GM08714 (cell line): Measurements from ENCODE around the gene USP32.
"Not testable (repeated sequence)": the region's sequence is repeated elsewhere in the genome, so short reads cannot be mapped to it uniquely, and the experiment has no call there.

Source experiments
- H3K4me3 ChIP-seq: fragments of 200-500 bp; sonication (Bioruptor generic); 2 replicates; pipeline ENCODE4 v1.5.1; 2014; ENCODE audit warnings: mild to moderate bottlenecking, low read length, inconsistent platforms
- ZNF274 ChIP-seq: IDR thresholded peaks from 2 replicates; pipeline ENCODE4 v1.6.1; 2012; ENCODE audit warnings: mild to moderate bottlenecking, low read depth, low read length

The USP32 gene

DNA sequence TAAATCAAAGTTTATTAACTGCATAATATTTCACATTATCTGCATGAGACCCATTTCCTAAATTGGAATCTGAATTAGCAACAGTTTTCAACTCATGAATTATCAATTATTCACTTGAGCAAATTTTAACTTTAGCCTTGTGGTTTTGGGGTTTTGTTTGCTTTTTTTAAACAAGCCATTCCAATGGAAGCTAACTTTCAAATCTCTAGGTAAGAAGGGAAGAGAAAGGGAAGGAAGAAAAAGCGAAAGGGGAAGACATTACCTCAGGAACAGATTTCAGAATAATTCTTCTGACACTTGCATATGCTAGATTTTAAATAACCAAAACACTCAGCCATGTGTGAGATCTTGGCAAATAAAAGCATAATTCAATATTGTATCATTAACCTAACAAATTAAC is 139.5 kb downstream of the USP32 start:
- TF ChIP-seq ZNF274 = no peak
- H3K4me3 ChIP-seq = no peak overlapping the region

DNA sequence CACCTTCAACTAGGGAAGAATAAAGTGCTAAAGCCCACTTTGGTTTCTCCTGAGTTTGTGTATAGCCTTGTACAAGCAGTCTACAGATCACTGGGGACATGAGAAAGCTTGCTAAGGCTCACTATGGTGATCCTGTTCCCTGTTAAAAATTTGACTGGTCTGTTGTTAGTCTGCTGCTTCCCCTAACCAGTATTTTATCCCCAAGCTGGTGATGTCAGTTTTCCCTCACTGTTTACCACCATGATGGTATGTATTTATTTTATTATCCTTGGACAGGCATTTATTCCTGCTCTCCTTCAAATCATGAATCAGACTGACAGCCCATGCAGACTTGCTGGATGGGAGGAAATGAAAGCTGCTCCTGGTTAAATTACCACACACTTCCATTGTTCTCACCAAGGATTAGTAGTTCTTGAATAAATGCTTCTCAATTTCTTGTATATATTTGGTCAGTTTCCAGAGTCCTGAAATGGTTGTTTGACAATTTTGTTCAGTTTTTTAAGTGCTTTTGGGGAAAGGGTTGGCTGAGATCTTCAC is 142.6 kb downstream of the USP32 start:
- TF ChIP-seq ZNF274 = no peak
- H3K4me3 ChIP-seq = no peak overlapping the region

DNA sequence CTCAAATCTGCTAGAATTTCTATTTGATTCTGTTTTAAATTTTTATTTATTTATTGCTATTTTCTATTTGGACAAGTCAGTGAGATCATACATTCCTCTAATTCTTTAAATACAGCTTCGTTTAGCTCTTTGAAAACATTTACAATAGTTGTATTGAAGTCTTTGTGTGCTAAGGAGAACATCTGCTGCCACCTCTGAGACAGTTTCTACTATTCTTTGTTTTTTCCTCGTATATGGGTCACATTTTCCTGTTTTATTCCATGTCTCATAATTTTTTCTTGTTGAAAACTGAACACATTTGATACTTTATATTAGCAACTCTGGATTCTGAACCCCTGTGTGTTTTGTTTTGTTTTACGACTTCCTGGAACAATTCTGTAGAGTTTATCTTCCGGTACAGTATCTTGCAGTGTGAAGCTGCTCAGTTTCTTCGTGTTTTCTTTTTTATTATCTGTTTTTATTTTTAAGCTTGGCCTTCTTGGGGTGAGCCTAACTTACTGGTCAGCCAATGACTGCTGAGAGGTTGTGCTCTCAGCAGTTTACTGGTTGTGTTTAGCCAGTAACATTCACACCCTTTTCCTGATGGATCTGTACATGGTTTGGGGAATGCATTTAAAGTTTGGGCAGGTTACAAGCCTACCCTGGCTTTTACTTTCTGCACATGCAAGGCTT is 143.2 kb downstream of the USP32 start:
- no peak overlapping the region for H3K4me3 ChIP-seq
- TF ChIP-seq ZNF274 = no peak

DNA sequence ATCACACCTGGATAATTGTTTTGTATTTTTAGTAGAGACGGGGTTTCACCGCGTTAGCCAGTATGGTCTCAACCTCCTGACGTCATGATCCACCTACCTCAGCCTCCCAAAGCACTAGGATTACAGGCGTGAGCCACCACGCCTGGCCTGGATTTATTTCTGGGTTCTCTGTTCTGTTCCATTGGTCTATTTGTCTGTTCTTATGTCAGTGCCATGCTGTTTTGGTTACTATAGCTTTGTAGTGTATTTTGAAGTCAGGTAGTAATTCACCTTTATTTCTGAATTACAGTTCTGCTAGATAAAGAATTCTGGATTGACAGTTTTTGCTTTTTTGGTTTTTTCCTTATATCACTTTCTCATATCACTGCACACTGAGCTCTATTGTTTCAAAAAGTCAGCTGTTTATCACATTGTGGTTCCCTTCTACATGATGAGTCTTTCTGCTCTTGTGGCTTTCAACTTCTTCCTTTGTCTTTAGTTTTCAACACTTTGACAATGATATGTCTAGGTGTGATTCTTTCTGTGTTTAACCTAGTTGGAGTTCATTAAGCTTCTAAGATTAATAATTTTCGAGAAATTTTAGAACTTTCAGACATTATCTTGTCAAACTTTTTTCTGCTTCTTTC is 144.0 kb downstream of the USP32 start:
- no peak overlapping the region for H3K4me3 ChIP-seq
- TF ChIP-seq ZNF274 = no peak

DNA sequence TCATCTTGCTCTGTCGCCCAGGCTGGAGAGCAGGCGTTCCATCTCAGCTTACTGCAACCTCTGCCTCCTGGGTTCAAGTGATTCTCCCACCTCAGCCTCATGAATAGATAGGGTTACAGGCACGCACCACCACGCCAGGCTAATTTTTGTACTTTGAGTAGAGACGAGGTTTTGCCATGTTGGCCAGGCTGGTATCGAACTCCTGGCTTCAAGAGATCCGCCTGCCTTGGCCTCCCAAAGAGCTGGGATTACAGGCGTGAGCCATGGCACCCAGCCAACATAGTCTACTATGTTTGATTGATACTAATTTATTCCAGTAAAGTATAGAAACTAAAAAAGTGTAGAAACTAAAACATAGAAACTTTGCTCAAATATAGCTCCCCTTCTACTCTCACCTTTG is 147.3 kb downstream of the USP32 start:
- no peak overlapping the region for H3K4me3 ChIP-seq
- TF ChIP-seq ZNF274 = no peak

- H3K4me3 ChIP-seq = no peak overlapping the region
- no peak for TF ChIP-seq ZNF274
These were observed 151.6 kb downstream of the USP32 start for GRCh38 chr17:60240290-60240689.

DNA sequence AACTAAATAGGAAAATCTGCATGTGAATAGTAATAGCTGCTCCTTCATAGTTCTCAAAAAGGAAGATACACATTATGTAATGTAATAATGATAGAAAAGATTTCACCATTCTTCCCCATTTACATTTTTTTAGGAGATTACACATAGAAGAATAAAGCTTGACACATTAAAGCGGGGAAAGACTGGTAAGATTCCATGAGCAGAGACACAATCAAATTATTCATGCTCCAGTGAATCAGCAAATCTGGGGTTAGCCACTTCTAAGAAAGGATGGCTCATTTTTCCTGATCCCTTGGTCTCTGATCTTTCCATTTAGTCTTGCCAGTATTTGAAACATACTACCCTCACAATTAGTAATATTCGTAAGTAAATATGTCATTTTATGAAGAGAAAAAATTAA is 160.2 kb downstream of the USP32 start:
- TF ChIP-seq ZNF274 = no peak
- H3K4me3 ChIP-seq = no peak overlapping the region

- H3K4me3 ChIP-seq = no peak overlapping the region
These were observed 160.7 kb downstream of the USP32 start for GRCh38 chr17:60231234-60231633.

GRCh38 chr17:60230358-60230757 is 161.6 kb downstream of the USP32 start:
- H3K4me3 ChIP-seq = no peak overlapping the region
- TF ChIP-seq ZNF274 = no peak

More at GRCh38 chr17:60231234-60231633, 160.7 kb downstream of the USP32 start:
- no peak for TF ChIP-seq ZNF274

GRCh38 chr17:60229188-60229802 is 162.6 kb downstream of the USP32 start:
- no peak overlapping the region for H3K4me3 ChIP-seq
- TF ChIP-seq ZNF274 = no peak

- H3K4me3 ChIP-seq = not testable (repeated sequence)
These were observed 164.7 kb downstream of the USP32 start for GRCh38 chr17:60227276-60227675.

DNA sequence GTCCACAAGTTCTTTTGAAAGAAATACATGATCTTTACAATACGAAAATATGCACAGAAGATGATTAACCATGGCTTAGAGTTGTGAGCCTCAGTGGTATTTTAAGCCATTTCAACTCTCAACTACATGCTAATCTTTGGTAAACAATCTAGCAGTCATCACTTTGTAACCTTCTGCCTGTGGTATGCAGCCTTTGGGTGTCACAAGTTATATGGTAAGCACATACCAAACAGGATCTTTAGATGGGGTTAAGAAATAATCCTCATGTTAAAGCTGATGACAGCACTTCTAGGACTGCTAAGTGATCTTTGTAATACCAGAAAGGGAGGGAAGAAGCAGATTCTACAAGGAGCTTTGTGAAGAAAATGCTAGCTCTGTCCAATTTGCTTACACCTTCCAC is 167.9 kb downstream of the USP32 start:
- no peak for TF ChIP-seq ZNF274
- H3K4me3 ChIP-seq = no peak overlapping the region

GRCh38 chr17:60223456-60223855 is 168.5 kb downstream of the USP32 start:
- TF ChIP-seq ZNF274 = no peak
- no peak overlapping the region for H3K4me3 ChIP-seq

DNA sequence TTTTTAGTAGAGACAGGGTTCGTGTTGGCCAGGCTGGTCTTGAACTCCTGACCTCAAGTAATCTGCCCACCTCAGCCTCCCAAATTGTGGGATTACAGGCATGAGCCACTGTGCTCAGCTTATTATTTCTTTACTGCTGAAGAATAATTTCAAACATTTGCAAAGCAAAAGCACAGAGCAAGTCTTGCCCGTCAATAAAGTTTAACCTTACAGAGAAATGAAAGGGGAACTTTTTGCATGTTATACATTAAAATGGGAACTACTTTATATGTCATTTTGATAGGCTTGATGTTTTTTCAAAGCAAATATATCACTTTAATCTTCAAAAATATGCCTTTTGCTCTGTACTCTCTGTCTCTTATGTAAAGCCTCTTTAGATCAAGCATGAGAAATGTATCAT is 173.2 kb downstream of the USP32 start:
- H3K4me3 ChIP-seq = not testable (repeated sequence)

GRCh38 chr17:60215895-60216294 is 176.0 kb downstream of the USP32 start:
- not testable (repeated sequence) for H3K4me3 ChIP-seq

DNA sequence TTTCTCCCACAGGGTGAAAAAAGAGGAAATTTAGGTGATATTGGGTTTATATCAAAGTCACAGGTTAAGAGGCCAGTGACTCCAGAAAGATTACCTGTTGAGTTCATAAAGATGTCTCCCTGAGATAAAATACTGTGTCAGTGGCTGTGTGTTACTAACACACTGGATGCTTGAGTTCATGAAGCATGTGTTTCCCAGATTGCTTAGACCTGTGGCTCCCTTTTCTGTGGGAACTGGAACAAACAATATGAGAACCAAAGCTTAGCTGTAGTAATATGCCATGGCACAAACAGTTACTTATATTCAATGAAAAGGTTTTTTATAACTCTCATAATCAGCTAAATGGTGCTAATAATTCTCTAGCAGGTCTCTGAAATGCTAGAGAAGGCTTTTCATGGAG is 180.7 kb downstream of the USP32 start:
- not testable (repeated sequence) for H3K4me3 ChIP-seq

DNA sequence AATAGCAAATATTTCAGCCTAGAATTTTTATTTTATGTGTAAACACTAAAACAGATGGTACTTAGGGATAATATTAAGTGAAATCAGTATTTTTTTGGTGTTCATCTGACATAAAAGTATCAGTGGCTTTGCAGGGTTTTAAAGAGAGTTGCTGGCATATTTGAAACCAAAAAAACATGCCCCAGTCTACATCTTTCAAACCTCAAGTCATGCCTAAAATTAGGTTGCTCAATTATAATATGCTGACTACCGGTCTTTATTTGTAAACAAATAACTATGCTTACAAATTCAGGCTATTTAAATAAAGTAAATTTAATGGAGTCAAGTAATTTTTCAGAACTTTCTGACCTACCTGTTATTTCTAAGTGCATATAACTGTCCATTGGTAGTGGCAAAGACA is 183.6 kb downstream of the USP32 start:
- not testable (repeated sequence) for H3K4me3 ChIP-seq

DNA sequence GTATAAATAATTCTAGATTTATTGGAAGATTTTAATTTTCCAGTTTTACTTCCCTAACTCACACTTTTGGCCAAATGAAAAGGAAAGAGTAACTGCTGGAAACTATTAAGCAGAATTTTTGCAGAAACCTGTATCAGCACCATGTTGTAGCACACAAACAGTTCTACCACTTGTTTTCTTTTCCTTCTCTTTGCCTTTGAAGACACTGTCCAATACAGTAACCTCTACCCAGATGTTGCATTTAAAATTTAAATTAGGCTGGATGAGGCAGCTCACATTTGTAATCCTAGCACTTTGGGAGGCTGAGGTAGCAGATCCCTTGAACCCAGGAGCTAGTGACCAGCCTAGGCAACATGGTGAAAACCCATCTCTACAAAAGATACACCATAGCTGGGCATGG is 186.2 kb downstream of the USP32 start:
- not testable (repeated sequence) for H3K4me3 ChIP-seq

DNA sequence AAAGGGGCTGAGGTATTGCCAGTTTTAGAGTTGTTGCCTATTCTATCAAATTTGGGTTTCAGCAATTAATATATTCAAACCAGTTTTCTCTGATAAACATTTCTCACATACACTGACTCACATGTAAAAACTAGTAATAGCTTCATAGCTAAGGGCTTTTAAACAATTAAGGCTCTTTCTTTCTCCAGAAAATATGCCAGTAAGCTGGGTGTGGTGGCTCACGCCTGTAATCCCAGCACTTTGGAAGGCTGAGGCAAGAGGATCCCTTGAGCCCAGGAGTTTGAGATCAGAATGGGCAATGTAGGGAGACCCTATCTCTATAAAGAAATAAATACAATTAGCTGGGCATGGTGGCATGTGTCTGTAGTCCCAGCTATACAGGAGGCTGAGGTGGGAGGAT is 193.3 kb downstream of the USP32 start:
- not testable (repeated sequence) for H3K4me3 ChIP-seq

DNA sequence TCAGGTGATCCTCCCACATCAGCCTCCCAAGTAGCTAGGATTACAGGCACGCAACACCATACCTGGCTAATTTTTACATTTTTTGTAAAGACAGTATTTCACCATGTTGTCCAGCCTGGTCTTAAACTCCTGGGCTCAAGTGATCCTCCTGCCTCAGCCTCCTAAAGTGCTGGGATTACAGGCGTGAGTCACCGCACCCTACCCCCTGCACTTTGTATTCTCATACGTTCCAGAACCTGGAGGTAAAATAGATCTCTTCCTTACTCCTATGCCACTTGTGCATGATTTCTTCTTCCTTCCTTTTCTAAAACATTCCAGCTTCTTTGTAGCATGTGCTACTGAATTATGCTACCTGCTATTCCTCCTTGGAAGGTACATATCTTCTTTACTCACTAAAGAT is 197.8 kb downstream of the USP32 start:
- H3K4me3 ChIP-seq = not testable (repeated sequence)
